ENCODE results near the gene BORCS6.

The BORCS6 gene

DNA sequence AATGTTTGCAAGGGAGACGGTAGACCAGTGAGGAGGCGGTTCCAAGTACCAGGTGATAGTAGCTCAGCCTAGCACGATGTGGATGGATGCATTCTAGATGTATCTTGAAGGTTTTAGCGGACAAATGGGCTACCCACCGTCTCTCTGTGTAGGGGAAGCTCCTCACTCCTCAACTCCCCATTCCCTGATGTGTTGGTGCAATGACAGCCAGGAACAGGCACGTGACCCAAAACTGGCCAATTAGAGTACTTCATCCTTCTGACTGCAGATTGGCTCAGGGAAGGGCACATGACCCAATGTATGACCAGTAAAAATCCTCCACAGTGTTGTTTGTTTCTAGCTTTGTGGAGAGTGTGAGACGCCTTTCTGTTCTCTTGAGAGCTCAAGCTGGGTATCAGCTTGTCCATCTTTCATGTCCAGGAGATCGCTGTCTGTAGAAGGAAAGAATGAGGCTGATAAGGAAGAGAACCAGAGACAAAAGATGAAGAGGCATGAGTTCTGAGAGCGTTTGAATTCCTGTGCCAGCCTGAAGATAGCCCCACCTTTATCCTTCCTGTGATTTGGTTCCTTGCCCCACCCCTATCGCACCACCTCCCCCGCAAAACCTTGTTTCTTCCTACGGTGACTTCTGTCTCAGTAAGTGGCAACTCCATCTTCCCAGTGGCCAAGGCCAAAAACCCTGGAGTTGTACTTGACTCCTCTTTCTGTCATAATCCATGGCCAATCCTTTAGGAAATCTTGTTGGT lies 2.3 kb upstream of the BORCS6 start:
- DNase-seq (ENCODE audit: low read depth, low spot score), result no peak
- TF ChIP-seq, protein P1, sequence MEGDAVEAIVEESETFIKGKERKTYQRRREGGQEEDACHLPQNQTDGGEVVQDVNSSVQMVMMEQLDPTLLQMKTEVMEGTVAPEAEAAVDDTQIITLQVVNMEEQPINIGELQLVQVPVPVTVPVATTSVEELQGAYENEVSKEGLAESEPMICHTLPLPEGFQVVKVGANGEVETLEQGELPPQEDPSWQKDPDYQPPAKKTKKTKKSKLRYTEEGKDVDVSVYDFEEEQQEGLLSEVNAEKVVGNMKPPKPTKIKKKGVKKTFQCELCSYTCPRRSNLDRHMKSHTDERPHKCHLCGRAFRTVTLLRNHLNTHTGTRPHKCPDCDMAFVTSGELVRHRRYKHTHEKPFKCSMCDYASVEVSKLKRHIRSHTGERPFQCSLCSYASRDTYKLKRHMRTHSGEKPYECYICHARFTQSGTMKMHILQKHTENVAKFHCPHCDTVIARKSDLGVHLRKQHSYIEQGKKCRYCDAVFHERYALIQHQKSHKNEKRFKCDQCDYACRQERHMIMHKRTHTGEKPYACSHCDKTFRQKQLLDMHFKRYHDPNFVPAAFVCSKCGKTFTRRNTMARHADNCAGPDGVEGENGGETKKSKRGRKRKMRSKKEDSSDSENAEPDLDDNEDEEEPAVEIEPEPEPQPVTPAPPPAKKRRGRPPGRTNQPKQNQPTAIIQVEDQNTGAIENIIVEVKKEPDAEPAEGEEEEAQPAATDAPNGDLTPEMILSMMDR (IDR thresholded peaks at IDR 0.05; ENCODE audit: insufficient read depth, low read length, missing control alignments), result no peak
- POLR2A ChIA-PET, result interaction anchor here (0.7 to 1.5 kb wide), 2 partner anchors 18 to 19 kb away, joined by 6 to 9 read pairs; partner anchors contain the start of gene AURKB
- CTCF ChIA-PET, result interaction anchor here (0.8 to 2.9 kb wide), 5 partner anchors 16 to 109 kb away, joined by 3 to 14 read pairs (median 3); partner anchors contain the start of genes ALOXE3 and TMEM107
- peak overlapping the region; percentile 41 for H3K4me3 ChIP-seq (ENCODE audit: low read depth, low read length)

DNA sequence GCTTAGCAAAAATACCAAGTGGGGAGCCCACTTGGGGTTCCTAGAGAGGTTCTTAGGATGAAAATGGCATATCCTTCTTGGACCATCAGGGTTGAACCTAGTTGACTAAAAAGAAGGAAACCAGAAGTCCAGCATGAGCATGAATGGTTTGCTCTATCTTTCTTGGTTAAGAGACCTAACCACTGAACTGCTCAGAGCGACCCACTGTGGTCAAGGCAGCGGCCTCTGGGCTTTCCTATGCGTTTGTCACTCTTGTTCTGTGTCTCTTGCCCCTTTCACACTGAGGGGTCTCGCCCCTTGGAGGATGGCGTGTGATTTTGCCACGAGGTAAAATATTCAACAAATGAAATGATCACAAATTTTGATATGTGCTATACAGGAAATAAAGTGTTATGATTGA lies 526 bp upstream of the BORCS6 start:
- no peak for DNase-seq (ENCODE audit: low read depth, low spot score)
- peak overlapping the region; percentile 31 for H3K4me3 ChIP-seq (ENCODE audit: low read depth, low read length)
- TF ChIP-seq, protein P1 (IDR thresholded peaks at IDR 0.05; ENCODE audit: insufficient read depth, low read length, missing control alignments), result no peak
- ChIA-PET CTCF (interaction anchor here (1.2 to 3.0 kb wide), 4 partner anchors 11 to 109 kb away, joined by 4 to 16 read pairs (median 10); partner anchors contain the start of gene ALOXE3), POLR2A (interaction anchor here (0.7 to 1.3 kb wide), 6 partner anchors 17 to 71 kb away, joined by 3 to 8 read pairs (median 6); partner anchors contain the start of genes AURKB and PFAS)

DNA sequence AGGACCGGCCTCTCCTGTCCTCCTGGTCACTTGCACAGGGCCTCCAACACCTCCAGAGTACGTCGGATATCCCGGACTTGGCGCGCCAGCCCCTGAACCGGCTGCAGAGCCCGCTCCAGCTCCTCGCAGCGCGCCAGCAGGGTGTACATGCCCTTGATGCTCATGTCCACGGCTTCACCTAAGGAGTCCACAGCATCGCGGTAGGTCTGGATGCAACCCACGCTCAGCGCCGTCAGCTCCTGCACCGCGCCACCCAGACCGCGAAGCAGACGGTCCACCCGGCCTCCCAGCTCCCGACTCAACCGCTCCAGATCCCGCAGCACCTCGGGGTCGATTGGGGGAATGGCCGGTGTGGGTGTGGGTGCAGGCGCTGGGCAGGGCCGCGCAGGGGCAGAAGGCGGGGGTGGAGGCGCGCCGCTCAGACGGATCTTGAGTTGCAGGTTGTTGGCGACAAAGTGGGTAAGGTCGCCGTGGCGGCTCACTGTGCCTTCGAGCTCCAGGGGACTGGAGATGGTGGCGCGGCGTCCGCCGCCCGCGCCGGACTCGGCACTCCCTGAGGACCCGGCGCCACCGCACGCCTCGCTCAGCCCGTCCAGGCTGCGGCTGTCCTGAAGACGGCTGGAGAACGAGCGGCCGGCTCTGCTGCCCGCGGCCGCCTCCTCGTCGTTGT lies 804 bp downstream of the BORCS6 start:
- POLR2A ChIA-PET, result interaction anchor here (0.6 to 3.7 kb wide), 5 partner anchors 16 to 617 kb away, joined by 3 to 29 read pairs (median 8); partner anchors contain the start of gene CTC1
- CTCF ChIA-PET, result interaction anchor here (0.9 to 3.0 kb wide), 8 partner anchors 11 to 111 kb away, joined by 4 to 16 read pairs (median 5); no protein-coding TSS in a partner anchor
- DNase-seq (ENCODE audit: low read depth, low spot score), result no peak
- TF ChIP-seq, protein P1 (IDR thresholded peaks at IDR 0.05; ENCODE audit: insufficient read depth, low read length, missing control alignments), result no peak
- peak overlapping the region; percentile 79 for H3K4me3 ChIP-seq (ENCODE audit: low read depth, low read length)

DNA sequence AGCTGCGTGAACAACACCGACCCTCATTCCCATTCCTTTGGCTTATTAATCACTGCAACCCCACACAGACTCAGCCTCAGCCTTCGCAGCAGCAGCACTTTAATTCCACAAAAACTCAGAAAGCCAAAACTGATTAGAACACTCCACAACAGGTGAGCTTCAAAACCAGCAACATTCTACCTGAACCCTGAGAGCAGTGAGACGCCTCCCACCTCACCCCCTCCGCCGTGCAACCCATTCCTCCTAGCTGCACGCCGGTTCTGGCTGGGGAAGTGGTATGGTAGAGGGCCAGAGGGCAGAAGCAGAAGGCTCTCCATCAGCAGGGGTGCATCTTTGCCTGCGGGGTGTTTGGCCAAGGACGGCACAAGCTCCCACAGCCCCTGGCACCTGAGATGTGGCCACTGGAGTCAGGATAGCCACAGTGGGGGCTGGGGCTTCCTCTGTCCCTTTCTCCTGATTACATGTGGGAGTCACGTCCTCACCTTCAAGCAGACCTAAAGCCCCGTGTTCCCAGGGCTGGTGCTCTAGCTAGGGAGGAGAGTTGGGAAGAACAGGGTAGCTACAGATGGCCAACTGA lies 1.6 kb downstream of the BORCS6 start:
- POLR2A ChIA-PET, result interaction anchor here (0.6 to 3.7 kb wide), 5 partner anchors 15 to 616 kb away, joined by 3 to 29 read pairs (median 6); partner anchors contain the start of gene CTC1
- TF ChIP-seq, protein P1 (IDR thresholded peaks at IDR 0.05; ENCODE audit: insufficient read depth, low read length, missing control alignments), result no peak
- CTCF ChIA-PET, result interaction anchor here (0.8 to 3.0 kb wide), 11 partner anchors 12 to 111 kb away, joined by 3 to 16 read pairs (median 5); no protein-coding TSS in a partner anchor
- DNase-seq (ENCODE audit: low read depth, low spot score), result no peak
- H3K4me3 ChIP-seq (ENCODE audit: low read depth, low read length), result peak overlapping the region; percentile 79

DNA sequence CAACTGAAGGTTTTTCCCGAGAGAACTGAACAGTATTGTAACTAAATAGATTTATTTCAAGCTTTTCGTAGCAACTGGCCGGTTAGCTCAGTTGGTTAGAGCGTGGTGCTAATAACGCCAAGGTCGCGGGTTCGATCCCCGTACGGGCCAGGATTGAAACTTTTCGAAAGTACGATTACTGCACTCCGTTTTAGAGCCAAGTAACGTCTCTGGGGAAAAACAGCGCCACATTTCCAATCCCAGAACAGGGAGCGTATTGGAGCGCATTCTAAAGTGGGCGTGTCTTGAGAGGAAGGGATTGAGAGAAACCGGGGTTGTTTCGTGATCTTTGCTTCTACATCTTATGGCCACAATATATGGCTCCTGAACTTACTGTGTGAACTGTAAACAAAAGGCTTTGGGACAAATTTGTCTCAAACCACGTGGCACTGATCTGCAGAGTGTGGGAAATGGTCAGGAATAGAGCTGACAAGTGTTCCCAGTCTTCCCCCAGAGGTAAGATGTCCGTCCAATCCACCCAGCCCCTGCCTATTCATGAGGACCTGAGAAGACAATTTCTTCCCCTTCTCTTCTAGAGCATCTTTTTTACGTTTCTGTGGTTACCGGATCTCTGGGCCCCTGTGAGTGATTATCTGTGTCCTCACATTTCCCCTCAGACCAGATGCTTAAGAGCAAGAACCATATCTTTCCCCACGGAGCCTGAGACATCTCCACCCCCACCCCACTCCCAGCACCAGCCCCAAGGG lies 2.3 kb downstream of the BORCS6 start:
- peak overlapping the region; percentile 85 for H3K4me3 ChIP-seq (ENCODE audit: low read depth, low read length)
- POLR2A ChIA-PET, result interaction anchor here (1.0 to 3.7 kb wide), 6 partner anchors 14 to 307 kb away, joined by 3 to 29 read pairs (median 6); partner anchors contain the start of gene CTC1
- peak; percentile 99 for DNase-seq (ENCODE audit: low read depth, low spot score)
- CTCF ChIA-PET, result interaction anchor here (0.8 to 3.0 kb wide), 8 partner anchors 12 to 112 kb away, joined by 3 to 16 read pairs (median 6); partner anchors contain the start of gene ALOXE3
- TF ChIP-seq, protein P1 (IDR thresholded peaks at IDR 0.05; ENCODE audit: insufficient read depth, low read length, missing control alignments), result no peak

Data from AG04449 (cell line).